HUES64 (cell line): ENCODE data around the gene TMEM259.

Experiments
- H3K27ac ChIP-seq: 2 replicates; pipeline ENCODE4 v1.7.0; 2013; ENCODE audit warnings: low read depth, low read length, inconsistent platforms
- H3K27me3 ChIP-seq: 2 replicates; pipeline ENCODE4 v1.6.1; 2013; ENCODE audit warnings: mild to moderate bottlenecking, low read length; ENCODE audit not compliant: insufficient read depth
- H3K36me3 ChIP-seq: 2 replicates; pipeline ENCODE4 v1.6.1; 2013; ENCODE audit warnings: mild to moderate bottlenecking, low read length; ENCODE audit not compliant: insufficient read depth
- H3K4me1 ChIP-seq: 2 replicates; pipeline ENCODE4 v1.6.1; 2013; ENCODE audit warnings: mild to moderate bottlenecking, low read length, moderate library complexity; ENCODE audit not compliant: insufficient read depth
- H3K4me3 ChIP-seq: 2 replicates; pipeline ENCODE4 v1.5.1; 2013; ENCODE audit warnings: mild to moderate bottlenecking, low read length, moderate library complexity
- H3K9ac ChIP-seq: 2 replicates; pipeline ENCODE4 v1.6.1; 2013; ENCODE audit warnings: mild to moderate bottlenecking, low read depth, low read length
- H3K9me3 ChIP-seq: 2 replicates; pipeline ENCODE4 v1.6.1; 2013; ENCODE audit warnings: low read depth, low read length; ENCODE audit not compliant: insufficient read depth
- WGBS: fragments of 150-250, 120-280 bp; methylation state at CpG from one replicate; pipeline ENCODE4 v1.1.7; 2013; ENCODE audit warnings: missing lambda C conversion rate; 5-methylcytosine and 5-hydroxymethylcytosine counted together

Gene TMEM259

GRCh38 chr19:1013218-1013617 lies 7.7 kb downstream of the TMEM259 start:
- H3K9me3 ChIP-seq: no peaks in the 10 kb centered on the region
- H3K27ac ChIP-seq: no peak overlapping the region
- 95% methylated on average over 10 of the region's 10 CpGs for WGBS
- H3K36me3 ChIP-seq: peaks cover 38% of the 10 kb centered on the region
- no peaks in the 10 kb centered on the region for H3K27me3 ChIP-seq
- H3K4me1 ChIP-seq: peaks cover 12% of the 10 kb centered on the region; the same call in 1 of the 2 replicates
- no peak overlapping the region for H3K4me3 ChIP-seq
- H3K9ac ChIP-seq: no peak overlapping the region

- Histone ChIP-seq H3K9ac (no peak overlapping the region), H3K9me3 (no peaks in the 10 kb centered on the region), H3K27ac (no peak overlapping the region), H3K4me1 (peaks cover 12% of the 10 kb centered on the region; the same call in 1 of the 2 replicates), H3K27me3 (no peaks in the 10 kb centered on the region), H3K4me3 (no peak overlapping the region), H3K36me3 (peaks cover 38% of the 10 kb centered on the region)
- 94% methylated on average over 18 of the region's 18 CpGs for WGBS
Observed at GRCh38 chr19:1012334-1012733, 8.6 kb downstream of the TMEM259 start.

GRCh38 chr19:1011831-1012333 lies 9.0 kb downstream of the TMEM259 start:
- no peaks in the 10 kb centered on the region for H3K27me3 ChIP-seq
- H3K4me1 ChIP-seq: peaks cover 12% of the 10 kb centered on the region; the same call in 1 of the 2 replicates
- H3K27ac ChIP-seq: no peak overlapping the region
- peaks cover 38% of the 10 kb centered on the region for H3K36me3 ChIP-seq
- H3K9me3 ChIP-seq: no peaks in the 10 kb centered on the region
- 95% methylated on average over 36 of the region's 36 CpGs for WGBS
- H3K9ac ChIP-seq: no peak overlapping the region
- no peak overlapping the region for H3K4me3 ChIP-seq

- no peak overlapping the region for H3K27ac ChIP-seq
- WGBS: 95% methylated on average over 56 of the region's 56 CpGs
- no peaks in the 10 kb centered on the region for H3K9me3 ChIP-seq
- H3K27me3 ChIP-seq: no peaks in the 10 kb centered on the region
- H3K9ac ChIP-seq: no peak overlapping the region
- 0 out of 2 replicates have a peak, but pooled peaks cover 3% of the 10 kb centered on the region for H3K4me1 ChIP-seq
- H3K36me3 ChIP-seq: peaks cover 38% of the 10 kb centered on the region
- H3K4me3 ChIP-seq: no peak overlapping the region
Observed at GRCh38 chr19:1010586-1011510, 10.1 kb downstream of the TMEM259 start.

- H3K4me3 ChIP-seq: no peak overlapping the region
- peaks cover 38% of the 10 kb centered on the region for H3K36me3 ChIP-seq
- H3K27ac ChIP-seq: no peak overlapping the region
- no peaks in the 10 kb centered on the region for H3K4me1 ChIP-seq
- no peaks in the 10 kb centered on the region for H3K9me3 ChIP-seq
- H3K27me3 ChIP-seq: no peaks in the 10 kb centered on the region
- H3K9ac ChIP-seq: no peak overlapping the region
- WGBS: 90% methylated on average over 29 of the region's 29 CpGs
Observed at GRCh38 chr19:1009981-1010538, 10.9 kb downstream of the TMEM259 start.

- Histone ChIP-seq H3K36me3 (peaks cover 33% of the 10 kb centered on the region), H3K9ac (no peak overlapping the region), H3K4me1 (no peaks in the 10 kb centered on the region), H3K4me3 (no peak overlapping the region), H3K27me3 (no peaks in the 10 kb centered on the region), H3K9me3 (no peaks in the 10 kb centered on the region), H3K27ac (no peak overlapping the region)
- WGBS: 95% methylated on average over 92 of the region's 92 CpGs
Observed at GRCh38 chr19:1009041-1009980, 11.6 kb downstream of the TMEM259 start.

GRCh38 chr19:1008268-1009040 lies 12.5 kb downstream of the TMEM259 start:
- Histone ChIP-seq H3K9ac (no peak overlapping the region), H3K4me3 (no peak overlapping the region), H3K9me3 (no peaks in the 10 kb centered on the region), H3K27ac (no peak overlapping the region), H3K4me1 (no peaks in the 10 kb centered on the region), H3K27me3 (no peaks in the 10 kb centered on the region), H3K36me3 (peaks cover 26% of the 10 kb centered on the region)
- WGBS: 94% methylated on average over 44 of the region's 45 CpGs

GRCh38 chr19:1007399-1008251 lies 13.3 kb downstream of the TMEM259 start:
- no peak overlapping the region for H3K9ac ChIP-seq
- no peaks in the 10 kb centered on the region for H3K4me1 ChIP-seq
- peaks cover 20% of the 10 kb centered on the region; the same call in 1 of the 2 replicates for H3K36me3 ChIP-seq
- WGBS: 95% methylated on average over 73 of the region's 73 CpGs
- no peaks in the 10 kb centered on the region for H3K27me3 ChIP-seq
- H3K9me3 ChIP-seq: no peaks in the 10 kb centered on the region
- H3K27ac ChIP-seq: no peak overlapping the region
- H3K4me3 ChIP-seq: no peak overlapping the region

- Histone ChIP-seq H3K36me3 (peaks cover 14% of the 10 kb centered on the region; the same call in 1 of the 2 replicates), H3K4me3 (no peak overlapping the region), H3K27me3 (no peaks in the 10 kb centered on the region), H3K9ac (no peak overlapping the region), H3K4me1 (no peaks in the 10 kb centered on the region), H3K9me3 (no peaks in the 10 kb centered on the region), H3K27ac (no peak overlapping the region)
- WGBS: 91% methylated on average over 27 of the region's 27 CpGs
Observed at GRCh38 chr19:1006711-1007398, 14.1 kb downstream of the TMEM259 start.
